ENCODE measurements around the gene GPR162.
A peak's percentile ranks its signal among the peaks of the same experiment; 100 is the strongest.

DNA sequence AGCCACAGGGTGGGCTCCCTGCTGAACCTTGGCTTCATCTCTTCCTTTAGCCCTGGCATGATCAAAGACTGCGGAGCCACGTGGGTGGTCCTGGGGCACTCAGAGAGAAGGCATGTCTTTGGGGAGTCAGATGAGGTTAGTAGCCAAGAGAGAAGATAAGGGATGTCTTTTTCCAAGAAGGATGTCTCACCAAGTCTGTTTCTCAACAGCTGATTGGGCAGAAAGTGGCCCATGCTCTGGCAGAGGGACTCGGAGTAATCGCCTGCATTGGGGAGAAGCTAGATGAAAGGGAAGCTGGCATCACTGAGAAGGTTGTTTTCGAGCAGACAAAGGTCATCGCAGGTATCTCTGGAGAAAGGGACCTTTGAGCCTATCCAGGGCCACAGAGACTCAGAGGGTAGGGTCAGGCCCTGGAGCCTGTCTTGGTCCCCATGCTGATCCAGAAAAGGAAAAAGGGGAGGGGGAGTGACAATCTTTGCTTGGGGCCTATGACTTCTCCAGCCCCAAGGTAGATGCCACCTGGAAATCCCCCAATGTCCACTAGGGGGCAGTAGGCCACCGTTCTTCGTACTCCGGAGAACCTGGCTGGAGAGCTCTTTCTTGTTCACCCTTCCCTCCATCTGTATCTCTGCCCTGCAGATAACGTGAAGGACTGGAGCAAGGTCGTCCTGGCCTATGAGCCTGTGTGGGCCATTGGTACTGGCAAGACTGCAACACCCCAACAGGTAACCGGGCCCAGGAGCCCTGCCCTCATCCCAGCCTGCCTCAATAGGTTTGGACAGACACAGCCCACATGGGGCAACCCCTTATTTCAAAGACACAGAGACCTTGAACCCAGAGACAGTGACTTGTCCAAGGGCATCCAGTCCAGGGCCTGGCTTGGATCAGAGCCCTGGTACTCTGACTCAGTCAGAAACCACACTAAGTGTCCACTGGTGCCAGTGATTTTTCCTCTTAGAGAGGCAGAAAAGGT, 47.7 kb downstream of the GPR162 start:
- TF ChIP-seq, protein P1, sequence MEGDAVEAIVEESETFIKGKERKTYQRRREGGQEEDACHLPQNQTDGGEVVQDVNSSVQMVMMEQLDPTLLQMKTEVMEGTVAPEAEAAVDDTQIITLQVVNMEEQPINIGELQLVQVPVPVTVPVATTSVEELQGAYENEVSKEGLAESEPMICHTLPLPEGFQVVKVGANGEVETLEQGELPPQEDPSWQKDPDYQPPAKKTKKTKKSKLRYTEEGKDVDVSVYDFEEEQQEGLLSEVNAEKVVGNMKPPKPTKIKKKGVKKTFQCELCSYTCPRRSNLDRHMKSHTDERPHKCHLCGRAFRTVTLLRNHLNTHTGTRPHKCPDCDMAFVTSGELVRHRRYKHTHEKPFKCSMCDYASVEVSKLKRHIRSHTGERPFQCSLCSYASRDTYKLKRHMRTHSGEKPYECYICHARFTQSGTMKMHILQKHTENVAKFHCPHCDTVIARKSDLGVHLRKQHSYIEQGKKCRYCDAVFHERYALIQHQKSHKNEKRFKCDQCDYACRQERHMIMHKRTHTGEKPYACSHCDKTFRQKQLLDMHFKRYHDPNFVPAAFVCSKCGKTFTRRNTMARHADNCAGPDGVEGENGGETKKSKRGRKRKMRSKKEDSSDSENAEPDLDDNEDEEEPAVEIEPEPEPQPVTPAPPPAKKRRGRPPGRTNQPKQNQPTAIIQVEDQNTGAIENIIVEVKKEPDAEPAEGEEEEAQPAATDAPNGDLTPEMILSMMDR (IDR thresholded peaks at IDR 0.05; ENCODE audit: poor library complexity), result peak; percentile 82
- TF ChIP-seq EZH2 (IDR thresholded peaks at IDR 0.05; ENCODE audit: borderline replicate concordance) (no peak), EZH2phosphoT487 (IDR thresholded peaks at IDR 0.05; ENCODE audit: low read depth, severe bottlenecking, unreplicated experiment) (no peak)

Data from hepatocyte (in vitro differentiated cells).